Activated naive CD8-positive, alpha-beta T cell treated with anti-CD3 and anti-CD28 coated beads, Interleukin-2, amount 50 U/mL, for 24 hours (primary cell): ENCODE measurements around the gene DENND1A.
A peak's percentile ranks its signal among the peaks of the same experiment; 100 is the strongest.

Source experiments
- ATAC-seq: fragments of 150-1000 bp; cut with Tn5 transposase; one replicate; pipeline ENCODE4 v1.10.0; 2021
- DNase-seq: peaks from one replicate; pipeline ENCODE4 v3.0.0; 2021
- H3K27ac Mint-ChIP-seq: one replicate; pipeline ENCODE4 v1.8.0; 2021; ENCODE audit warnings: mild to moderate bottlenecking, mixed read lengths
- H3K27me3 Mint-ChIP-seq: one replicate; pipeline ENCODE4 v1.8.0; 2021; ENCODE audit warnings: mixed read lengths
- H3K36me3 Mint-ChIP-seq: one replicate; pipeline ENCODE4 v1.8.0; 2021; ENCODE audit warnings: low read depth, mixed read lengths
- H3K4me1 Mint-ChIP-seq: one replicate; pipeline ENCODE4 v1.8.0; 2021; ENCODE audit warnings: mixed read lengths
- H3K4me3 Mint-ChIP-seq: one replicate; pipeline ENCODE4 v1.8.0; 2021; ENCODE audit warnings: mild to moderate bottlenecking, moderate library complexity, mixed read lengths
- H3K9me3 Mint-ChIP-seq: one replicate; pipeline ENCODE4 v1.8.0; 2021; ENCODE audit warnings: mixed read lengths

Gene DENND1A

DNA sequence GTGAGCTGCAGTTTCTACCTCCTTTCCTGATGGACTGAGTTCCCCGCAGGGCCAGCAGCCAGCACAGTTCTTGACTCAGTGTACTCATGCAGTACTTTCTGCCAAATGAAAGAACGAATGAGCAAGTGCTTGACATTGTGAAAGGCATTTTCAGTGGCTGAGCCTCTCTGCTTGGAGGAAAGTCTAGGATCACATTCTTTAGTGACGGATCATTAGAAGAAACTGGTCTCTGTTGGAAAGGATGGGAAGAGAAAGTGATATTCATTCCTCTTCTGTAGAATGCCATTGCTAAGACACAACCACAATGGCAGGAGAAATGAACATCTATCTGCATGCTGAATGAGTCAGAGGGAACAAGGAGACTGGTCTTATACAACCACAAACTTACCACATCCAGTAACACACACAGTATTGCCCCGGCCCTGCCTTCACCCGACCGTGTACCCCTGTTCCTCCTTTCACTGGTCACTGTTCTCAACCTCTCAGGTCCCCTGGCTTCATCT is 367.0 kb downstream of the DENND1A start:
- peak; percentile 98 for ATAC-seq
- DNase-seq, result peak; percentile 30
- Mint-ChIP-seq H3K9me3 (no peaks in the 10 kb centered on the region), H3K4me1 (peaks cover 25% of the 10 kb centered on the region), H3K36me3 (peaks cover 9% of the 10 kb centered on the region), H3K4me3 (peak overlapping the region; percentile 15), H3K27me3 (no peaks in the 10 kb centered on the region), H3K27ac (peak overlapping the region; percentile 23)

- Mint-ChIP-seq H3K4me3 (no peak overlapping the region), H3K9me3 (no peaks in the 10 kb centered on the region), H3K27ac (no peak overlapping the region), H3K36me3 (peaks cover 17% of the 10 kb centered on the region), H3K4me1 (peaks cover 15% of the 10 kb centered on the region), H3K27me3 (no peaks in the 10 kb centered on the region)
- ATAC-seq, result no peak
- DNase-seq, result no peak
Measured at GRCh38 chr9:123561046-123561445, 368.9 kb downstream of the DENND1A start.

DNA sequence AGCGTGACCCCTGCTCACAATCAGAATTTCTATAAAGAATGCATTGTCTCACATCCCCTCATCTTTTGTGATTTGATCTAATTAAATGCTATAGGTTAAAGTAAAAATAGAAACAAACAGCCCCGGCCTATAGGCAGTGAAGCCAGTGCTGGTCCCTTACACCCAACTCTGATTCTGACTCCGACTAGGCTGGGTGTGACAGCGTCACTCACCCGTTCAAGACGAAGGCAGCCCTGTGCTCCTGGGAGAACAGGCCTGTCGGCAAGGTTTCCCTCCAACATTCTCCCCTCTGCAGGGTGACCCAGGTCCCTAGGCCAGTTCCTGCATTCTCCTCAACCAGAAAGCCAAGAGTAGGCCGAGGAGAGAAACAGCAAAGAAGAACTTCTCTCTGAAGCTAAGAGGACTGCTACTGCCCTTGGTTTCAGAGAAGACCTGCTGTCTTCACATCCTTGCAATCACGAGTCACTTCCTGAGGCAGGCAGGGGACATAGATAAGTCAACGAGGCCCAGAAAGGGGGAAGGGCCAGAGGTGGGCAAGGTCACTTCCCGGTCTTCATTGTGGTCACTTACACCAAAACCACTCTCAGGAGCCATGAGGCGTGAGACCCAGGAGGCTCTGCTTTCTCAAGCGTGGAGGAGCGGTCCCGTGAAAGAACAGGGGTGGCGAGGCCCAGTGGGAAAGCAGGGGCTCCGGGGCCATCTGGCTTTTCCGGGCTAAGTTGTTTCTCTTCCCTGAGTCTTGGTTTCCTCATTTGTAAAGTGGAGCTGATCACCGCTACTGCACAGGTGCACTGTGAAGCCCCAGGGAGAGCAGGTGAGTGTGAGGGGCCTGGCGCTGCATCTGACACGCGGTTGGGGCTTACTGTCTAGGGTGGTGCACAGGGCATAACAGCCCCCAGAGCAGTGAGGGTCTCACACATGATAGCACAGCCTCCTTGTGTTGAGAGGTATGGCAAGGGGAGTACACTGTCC is 373.2 kb downstream of the DENND1A start:
- ATAC-seq (no peak), DNase-seq (no peak)
- peaks cover 5% of the 10 kb centered on the region for H3K4me1 Mint-ChIP-seq
- H3K36me3 Mint-ChIP-seq, result peaks cover 28% of the 10 kb centered on the region
- H3K27me3 Mint-ChIP-seq, result no peaks in the 10 kb centered on the region
- H3K9me3 Mint-ChIP-seq, result no peaks in the 10 kb centered on the region
- H3K27ac Mint-ChIP-seq, result no peak overlapping the region
- H3K4me3 Mint-ChIP-seq, result no peak overlapping the region

DNA sequence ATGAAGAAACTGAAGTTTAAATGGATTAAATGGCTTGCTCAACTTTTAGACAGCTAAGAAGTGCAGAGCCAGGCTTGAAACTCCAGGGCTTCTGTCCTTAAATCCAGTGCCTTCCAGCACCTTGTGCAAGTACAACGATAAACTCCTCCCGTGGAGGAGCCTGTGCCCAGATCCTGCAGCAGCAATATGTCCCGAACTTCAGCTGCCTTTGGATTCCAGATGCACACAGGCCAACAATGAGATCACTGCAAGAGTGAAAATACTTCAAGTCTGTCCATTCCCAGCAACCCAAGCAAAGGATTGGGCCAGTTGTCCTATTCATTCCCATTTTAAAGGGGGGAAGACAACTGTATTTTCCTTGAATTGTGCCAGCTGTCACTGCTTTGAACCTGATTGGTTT is 374.3 kb downstream of the DENND1A start:
- DNase-seq (no peak), ATAC-seq (no peak)
- Mint-ChIP-seq H3K36me3 (peaks cover 23% of the 10 kb centered on the region), H3K4me3 (no peak overlapping the region), H3K4me1 (peaks cover 7% of the 10 kb centered on the region), H3K9me3 (no peaks in the 10 kb centered on the region), H3K27me3 (no peaks in the 10 kb centered on the region), H3K27ac (no peak overlapping the region)

- ATAC-seq, result no peak
- DNase-seq, result no peak
- Mint-ChIP-seq H3K36me3 (peaks cover 32% of the 10 kb centered on the region), H3K9me3 (no peaks in the 10 kb centered on the region), H3K4me3 (no peak overlapping the region), H3K4me1 (peaks cover 34% of the 10 kb centered on the region), H3K27ac (no peak overlapping the region), H3K27me3 (no peaks in the 10 kb centered on the region)
Measured at GRCh38 chr9:123552530-123552929, 377.4 kb downstream of the DENND1A start.

- Mint-ChIP-seq H3K4me3 (no peak overlapping the region), H3K36me3 (peaks cover 28% of the 10 kb centered on the region), H3K27me3 (no peaks in the 10 kb centered on the region), H3K27ac (no peak overlapping the region), H3K9me3 (no peaks in the 10 kb centered on the region), H3K4me1 (peaks cover 34% of the 10 kb centered on the region)
- ATAC-seq (no peak), DNase-seq (no peak)
Measured at GRCh38 chr9:123551734-123552133, 378.2 kb downstream of the DENND1A start.

DNA sequence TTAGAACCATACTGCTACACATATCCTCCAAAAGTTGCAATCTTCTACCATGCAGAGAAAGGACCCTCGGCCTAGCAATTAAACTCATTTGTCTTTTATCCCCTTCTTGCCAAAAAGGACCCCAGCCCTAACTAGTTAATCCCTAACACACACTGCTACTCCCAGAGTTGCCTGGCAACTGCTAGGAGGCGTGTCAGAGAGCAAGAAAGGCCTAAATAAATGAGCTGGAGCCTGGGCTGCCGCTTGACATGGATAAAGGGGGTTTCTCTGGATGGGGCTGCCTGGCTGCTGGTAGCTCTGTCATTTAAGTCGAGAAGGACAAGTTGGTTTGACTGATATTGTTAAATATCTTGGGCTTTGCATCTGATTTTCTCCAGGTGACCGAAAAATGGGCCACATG is 379.1 kb downstream of the DENND1A start:
- Mint-ChIP-seq H3K4me1 (peaks cover 36% of the 10 kb centered on the region), H3K4me3 (no peak overlapping the region), H3K27ac (no peak overlapping the region), H3K36me3 (peaks cover 21% of the 10 kb centered on the region), H3K9me3 (no peaks in the 10 kb centered on the region), H3K27me3 (no peaks in the 10 kb centered on the region)
- ATAC-seq (no peak), DNase-seq (no peak)

DNA sequence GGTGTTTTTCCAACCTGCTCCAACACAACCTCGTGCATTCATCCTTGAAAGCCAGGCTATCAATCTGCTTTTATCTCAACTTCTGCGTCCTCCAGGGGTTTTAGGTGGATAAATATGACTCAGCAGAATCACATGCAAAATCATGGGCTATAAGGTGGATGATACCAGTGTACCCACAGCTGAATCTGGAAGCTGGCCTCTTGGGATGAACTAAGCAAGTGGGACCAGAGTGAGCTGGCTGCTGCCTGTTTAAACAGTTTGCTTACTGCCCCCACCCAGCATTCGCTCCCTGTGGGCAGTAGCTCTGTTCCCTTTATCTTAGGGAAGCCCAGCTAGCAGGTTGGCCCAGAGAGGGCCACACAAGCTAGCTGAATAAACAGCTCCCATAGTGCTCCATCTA is 379.9 kb downstream of the DENND1A start:
- no peak for DNase-seq
- peaks cover 13% of the 10 kb centered on the region for H3K36me3 Mint-ChIP-seq
- peak overlapping the region; percentile 26 for H3K4me3 Mint-ChIP-seq
- peaks cover 36% of the 10 kb centered on the region for H3K4me1 Mint-ChIP-seq
- H3K27ac Mint-ChIP-seq, result peak overlapping the region; percentile 90
- no peaks in the 10 kb centered on the region for H3K27me3 Mint-ChIP-seq
- no peak for ATAC-seq
- no peaks in the 10 kb centered on the region for H3K9me3 Mint-ChIP-seq

DNA sequence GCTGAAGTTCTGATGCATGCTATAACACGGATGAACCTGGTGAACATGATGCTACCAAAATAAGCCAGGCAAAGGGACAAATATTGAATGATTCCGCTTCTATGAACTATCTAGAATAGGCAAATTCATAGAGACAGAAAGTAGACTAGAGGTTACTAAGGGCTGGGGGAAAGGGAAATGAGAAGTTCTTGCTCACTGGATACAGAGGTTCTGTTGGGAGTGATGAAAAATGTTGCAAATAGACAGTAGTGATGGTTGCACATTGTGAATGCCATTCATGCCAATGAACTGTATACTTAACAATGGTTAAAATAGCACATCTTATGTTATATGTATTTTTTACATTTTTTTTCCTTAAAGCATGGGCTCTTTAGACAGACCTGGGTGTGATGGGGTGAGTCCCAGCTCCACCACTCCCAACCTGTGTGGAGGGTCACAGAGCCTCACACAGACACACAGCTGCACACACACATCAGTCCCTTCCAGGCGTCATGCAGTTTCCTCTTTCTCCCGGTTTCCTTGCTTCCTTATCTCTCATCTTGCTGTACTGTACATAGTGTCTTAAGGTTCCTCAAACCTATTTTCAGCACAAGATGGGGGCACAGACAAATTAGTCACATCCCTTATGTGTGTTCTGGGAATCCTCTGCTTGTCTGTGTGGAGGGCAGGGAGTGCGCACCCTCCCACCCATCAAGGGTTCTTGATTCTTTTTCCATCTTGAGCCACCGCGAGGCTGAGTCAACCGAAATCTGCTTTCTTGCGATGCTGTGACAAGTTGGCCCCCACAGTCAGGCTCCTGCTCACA is 381.0 kb downstream of the DENND1A start:
- no peaks in the 10 kb centered on the region for H3K27me3 Mint-ChIP-seq
- no peaks in the 10 kb centered on the region for H3K9me3 Mint-ChIP-seq
- peak overlapping the region; percentile 90 for H3K27ac Mint-ChIP-seq
- H3K4me1 Mint-ChIP-seq, result peaks cover 31% of the 10 kb centered on the region
- ATAC-seq (peak; percentile 96), DNase-seq (peak; percentile 71)
- H3K4me3 Mint-ChIP-seq, result peak overlapping the region; percentile 44
- H3K36me3 Mint-ChIP-seq, result peaks cover 8% of the 10 kb centered on the region

DNA sequence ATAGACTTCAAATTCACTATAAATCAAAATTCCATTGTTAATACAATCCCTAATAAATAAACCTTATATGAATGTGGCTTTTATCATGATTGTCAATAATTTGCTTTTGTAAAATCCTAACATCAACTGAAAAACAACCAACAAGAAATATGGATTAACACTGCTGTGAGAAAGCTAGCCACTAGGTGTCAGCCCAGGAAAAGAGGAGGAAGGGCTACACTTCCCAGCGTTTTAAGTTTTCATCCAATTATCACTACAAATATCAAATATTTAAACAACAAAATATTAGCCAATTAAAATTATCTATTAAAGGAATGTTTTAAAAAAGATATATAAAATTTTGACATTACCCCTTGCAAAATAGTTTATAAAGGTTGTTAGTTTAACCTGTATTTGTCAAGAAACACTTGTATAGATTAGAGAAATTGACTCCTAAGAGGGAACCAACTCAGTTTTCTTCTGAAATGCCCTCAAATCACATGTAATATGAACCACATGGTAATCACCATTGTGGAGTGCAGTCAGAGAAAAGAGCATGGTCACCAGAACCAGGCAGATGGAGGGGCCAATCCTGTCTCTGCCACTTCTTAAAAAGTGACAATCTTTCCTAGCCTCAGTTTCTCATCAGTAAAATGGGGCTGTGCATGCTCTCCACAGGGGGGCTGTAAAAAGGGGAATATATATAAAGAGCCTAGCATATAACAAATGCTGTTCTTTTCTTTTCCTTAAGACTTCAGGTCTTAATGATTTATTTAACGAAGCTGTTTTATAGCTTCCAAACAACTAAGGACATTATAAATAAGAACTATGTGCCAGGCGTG is 385.7 kb downstream of the DENND1A start:
- H3K9me3 Mint-ChIP-seq, result no peaks in the 10 kb centered on the region
- H3K27me3 Mint-ChIP-seq, result no peaks in the 10 kb centered on the region
- H3K27ac Mint-ChIP-seq, result no peak overlapping the region
- ATAC-seq (no peak), DNase-seq (peak; percentile 22)
- peaks cover 6% of the 10 kb centered on the region for H3K36me3 Mint-ChIP-seq
- no peak overlapping the region for H3K4me3 Mint-ChIP-seq
- H3K4me1 Mint-ChIP-seq, result peaks cover 15% of the 10 kb centered on the region

- peaks cover 6% of the 10 kb centered on the region for H3K36me3 Mint-ChIP-seq
- H3K4me3 Mint-ChIP-seq, result no peak overlapping the region
- H3K9me3 Mint-ChIP-seq, result no peaks in the 10 kb centered on the region
- DNase-seq (no peak), ATAC-seq (no peak)
- H3K27ac Mint-ChIP-seq, result no peak overlapping the region
- no peaks in the 10 kb centered on the region for H3K27me3 Mint-ChIP-seq
- H3K4me1 Mint-ChIP-seq, result peaks cover 8% of the 10 kb centered on the region
Measured at GRCh38 chr9:123543492-123543891, 386.4 kb downstream of the DENND1A start.

GRCh38 chr9:123542435-123543225 is 387.3 kb downstream of the DENND1A start:
- DNase-seq (no peak), ATAC-seq (no peak)
- Mint-ChIP-seq H3K4me3 (no peak overlapping the region), H3K27ac (no peak overlapping the region), H3K9me3 (no peaks in the 10 kb centered on the region), H3K27me3 (no peaks in the 10 kb centered on the region), H3K4me1 (peaks cover 3% of the 10 kb centered on the region), H3K36me3 (peaks cover under 1% of the 10 kb centered on the region)

DNA sequence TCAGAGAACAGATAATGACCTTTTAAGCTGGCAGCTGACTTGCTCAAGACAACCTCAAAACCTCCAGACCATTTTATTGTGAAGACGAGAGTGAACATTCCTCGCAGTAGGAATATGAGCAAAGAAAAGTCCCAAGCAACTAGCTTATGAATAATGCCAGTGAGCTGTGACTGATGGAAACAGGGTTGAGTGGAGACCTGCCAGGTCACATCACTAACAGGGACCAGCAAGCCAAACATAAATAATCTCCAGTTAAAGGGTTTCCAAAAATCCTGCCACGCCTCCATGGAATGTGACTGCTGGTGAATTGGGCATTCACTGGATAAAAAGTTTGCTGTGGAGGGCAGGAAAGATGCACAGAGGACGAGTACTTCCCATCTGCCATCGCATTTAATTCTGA is 388.5 kb downstream of the DENND1A start:
- DNase-seq (no peak), ATAC-seq (no peak)
- Mint-ChIP-seq H3K36me3 (no peaks in the 10 kb centered on the region), H3K9me3 (no peaks in the 10 kb centered on the region), H3K4me3 (no peak overlapping the region), H3K4me1 (peaks cover 6% of the 10 kb centered on the region), H3K27me3 (no peaks in the 10 kb centered on the region), H3K27ac (no peak overlapping the region)
